Measurements from ENCODE around the gene BTBD9.

Gene BTBD9

DNA sequence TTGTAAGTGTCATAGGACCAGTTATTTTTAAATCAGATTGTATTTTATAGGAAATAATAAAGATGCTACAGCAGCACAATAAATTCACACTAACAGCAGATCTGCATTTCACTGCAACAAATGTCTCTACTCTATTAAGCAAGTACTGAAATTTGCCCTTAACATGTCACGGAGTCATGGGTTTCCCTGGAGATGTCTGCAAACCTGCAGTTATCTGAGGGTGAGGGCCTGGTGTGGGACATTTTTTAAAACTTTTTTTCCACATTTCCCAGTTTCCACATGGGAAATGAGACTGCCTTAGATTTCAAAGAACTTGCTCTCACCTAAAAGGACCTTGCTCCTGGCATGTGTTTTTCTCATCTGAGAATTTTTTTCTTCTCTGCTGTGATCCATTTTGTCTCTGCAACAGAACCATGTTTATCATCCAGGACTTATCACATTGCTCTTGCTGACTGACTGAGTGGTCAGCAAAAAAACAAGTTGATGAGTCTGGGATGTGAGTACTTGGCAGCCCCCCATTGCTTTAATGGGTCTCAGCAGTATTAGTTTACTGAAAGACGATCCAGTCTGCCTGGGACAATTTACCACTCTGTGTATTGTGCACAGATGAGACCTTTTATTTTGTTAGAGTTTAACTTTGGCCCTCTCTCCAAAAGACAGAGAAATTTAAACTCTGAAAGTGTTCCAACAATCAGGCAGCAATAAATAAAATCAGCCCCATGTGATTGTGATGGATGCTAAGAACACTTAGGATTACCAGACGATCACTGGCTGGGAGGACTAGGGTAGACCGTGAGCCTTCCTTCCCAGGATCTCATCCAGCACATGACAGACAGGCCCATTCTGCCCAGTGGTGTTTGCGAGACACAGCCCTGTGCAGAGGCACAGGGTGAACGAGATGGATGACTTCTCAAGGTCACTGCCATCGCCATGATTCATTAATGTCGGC is 268.8 kb downstream of the BTBD9 start:
- Histone ChIP-seq H3K56ac (ENCODE audit: low read length) (peak overlapping the region; percentile 17), H4K5ac (ENCODE audit: low read length) (no peak overlapping the region), H3K27ac (ENCODE audit: low read depth, low read length) (no peak overlapping the region), H3K4ac (ENCODE audit: low read depth, low read length) (peak overlapping the region; percentile 81), H3K18ac (ENCODE audit: low read length) (no peak overlapping the region), H3K4me1 (ENCODE audit: control insufficient read depth, low read depth, low read length) (no peaks in the 10 kb centered on the region), H2BK5ac (ENCODE audit: low read length) (no peak overlapping the region), H3K4me2 (ENCODE audit: low read length) (no peak overlapping the region), H4K8ac (ENCODE audit: low read depth, low read length) (no peak overlapping the region), H2BK15ac (replicated peaks; ENCODE audit: low read depth) (no peak overlapping the region), H3K79me2 (ENCODE audit: control insufficient read depth, insufficient read depth, low read length) (no peaks in the 10 kb centered on the region), H3K4me3 (ENCODE audit: low read length) (no peak overlapping the region), H3K23ac (ENCODE audit: low read length) (no peak overlapping the region), H2AK5ac (ENCODE audit: low read length) (no peak overlapping the region), H3K36me3 (ENCODE audit: control insufficient read depth, insufficient read depth, low read length) (no peaks in the 10 kb centered on the region), H2BK120ac (ENCODE audit: low read depth, low read length) (no peak overlapping the region), H3K27me3 (ENCODE audit: insufficient read depth, low read length, poor library complexity) (no peaks in the 10 kb centered on the region), H3K9ac (ENCODE audit: low read length) (no peak overlapping the region), H3K79me1 (ENCODE audit: low read length) (no peaks in the 10 kb centered on the region)
- DNase-seq: no peak
- WGBS (ENCODE audit: extremely low coverage, insufficient coverage, low lambda C conversion rate): no CpG with 5 or more reads among the region's 8 CpGs

DNA sequence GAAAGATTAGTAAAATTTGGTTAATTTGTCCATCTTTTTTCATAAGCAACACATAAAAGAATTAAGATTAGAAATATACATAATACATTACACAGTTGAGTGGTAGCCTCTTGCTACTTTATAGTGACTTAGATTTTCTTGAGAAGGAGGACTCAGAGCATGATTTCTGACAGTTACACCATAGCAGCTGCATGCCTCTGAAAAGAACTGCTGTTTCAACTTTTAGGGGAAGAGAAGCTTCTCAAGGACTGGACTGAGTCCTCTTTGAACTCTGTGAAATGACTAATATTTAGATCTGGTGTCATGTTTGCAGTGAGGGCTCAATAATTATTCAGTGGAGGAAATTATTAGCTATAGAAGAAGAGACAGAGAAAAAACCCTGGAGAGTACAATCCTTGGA is 272.5 kb downstream of the BTBD9 start:
- no peak overlapping the region for H4K5ac ChIP-seq (ENCODE audit: low read length)
- no peak overlapping the region for H3K4ac ChIP-seq (ENCODE audit: low read depth, low read length)
- H3K27me3 ChIP-seq (ENCODE audit: insufficient read depth, low read length, poor library complexity): no peaks in the 10 kb centered on the region
- no peak overlapping the region for H3K27ac ChIP-seq (ENCODE audit: low read depth, low read length)
- no peaks in the 10 kb centered on the region for H3K79me1 ChIP-seq (ENCODE audit: low read length)
- H2BK5ac ChIP-seq (ENCODE audit: low read length): no peak overlapping the region
- no peak overlapping the region for H3K56ac ChIP-seq (ENCODE audit: low read length)
- no peaks in the 10 kb centered on the region for H3K36me3 ChIP-seq (ENCODE audit: control insufficient read depth, insufficient read depth, low read length)
- H3K4me3 ChIP-seq (ENCODE audit: low read length): no peak overlapping the region
- no peak overlapping the region for H2BK15ac ChIP-seq (replicated peaks; ENCODE audit: low read depth)
- no peaks in the 10 kb centered on the region for H3K4me1 ChIP-seq (ENCODE audit: control insufficient read depth, low read depth, low read length)
- no peak overlapping the region for H3K9ac ChIP-seq (ENCODE audit: low read length)
- H3K79me2 ChIP-seq (ENCODE audit: control insufficient read depth, insufficient read depth, low read length): no peaks in the 10 kb centered on the region
- H3K4me2 ChIP-seq (ENCODE audit: low read length): no peak overlapping the region
- no peak for DNase-seq
- no peak overlapping the region for H2AK5ac ChIP-seq (ENCODE audit: low read length)
- H2BK120ac ChIP-seq (ENCODE audit: low read depth, low read length): no peak overlapping the region
- no peak overlapping the region for H3K23ac ChIP-seq (ENCODE audit: low read length)
- H3K18ac ChIP-seq (ENCODE audit: low read length): no peak overlapping the region
- no peak overlapping the region for H4K8ac ChIP-seq (ENCODE audit: low read depth, low read length)

DNA sequence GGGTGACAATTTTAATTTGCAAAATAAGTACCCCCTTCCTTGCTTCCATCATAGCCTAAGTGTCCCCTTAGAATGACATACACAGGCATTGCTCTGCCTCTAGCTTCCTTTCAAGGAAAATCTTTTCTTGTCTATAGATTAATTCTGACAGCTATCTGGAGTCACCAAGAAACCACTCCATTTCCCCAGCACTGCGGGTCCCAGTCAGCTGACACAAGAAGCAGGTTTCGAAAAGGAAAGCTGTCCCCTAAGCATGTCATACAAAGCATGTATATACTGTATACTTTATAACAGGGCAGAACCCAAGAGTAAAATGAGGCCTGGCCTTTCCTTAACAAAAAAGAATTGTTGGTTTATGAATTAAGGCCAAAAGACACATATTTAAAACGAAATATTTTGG is 273.5 kb downstream of the BTBD9 start:
- Histone ChIP-seq H2BK15ac (replicated peaks; ENCODE audit: low read depth) (peak overlapping the region; percentile 57), H3K27ac (ENCODE audit: low read depth, low read length) (no peak overlapping the region), H3K36me3 (ENCODE audit: control insufficient read depth, insufficient read depth, low read length) (no peaks in the 10 kb centered on the region), H3K4ac (ENCODE audit: low read depth, low read length) (no peak overlapping the region), H2AK5ac (ENCODE audit: low read length) (no peak overlapping the region), H4K5ac (ENCODE audit: low read length) (no peak overlapping the region), H3K79me1 (ENCODE audit: low read length) (no peaks in the 10 kb centered on the region), H3K18ac (ENCODE audit: low read length) (peak overlapping the region; percentile 51), H3K79me2 (ENCODE audit: control insufficient read depth, insufficient read depth, low read length) (no peaks in the 10 kb centered on the region), H2BK120ac (ENCODE audit: low read depth, low read length) (no peak overlapping the region), H3K4me3 (ENCODE audit: low read length) (no peak overlapping the region), H3K27me3 (ENCODE audit: insufficient read depth, low read length, poor library complexity) (no peaks in the 10 kb centered on the region), H3K4me2 (ENCODE audit: low read length) (no peak overlapping the region), H3K23ac (ENCODE audit: low read length) (no peak overlapping the region), H2BK5ac (ENCODE audit: low read length) (no peak overlapping the region), H3K4me1 (ENCODE audit: control insufficient read depth, low read depth, low read length) (no peaks in the 10 kb centered on the region), H4K8ac (ENCODE audit: low read depth, low read length) (no peak overlapping the region), H3K9ac (ENCODE audit: low read length) (no peak overlapping the region), H3K56ac (ENCODE audit: low read length) (no peak overlapping the region)
- no peak for DNase-seq
- WGBS (ENCODE audit: extremely low coverage, insufficient coverage, low lambda C conversion rate): no CpG with 5 or more reads among the region's 3 CpGs

DNA sequence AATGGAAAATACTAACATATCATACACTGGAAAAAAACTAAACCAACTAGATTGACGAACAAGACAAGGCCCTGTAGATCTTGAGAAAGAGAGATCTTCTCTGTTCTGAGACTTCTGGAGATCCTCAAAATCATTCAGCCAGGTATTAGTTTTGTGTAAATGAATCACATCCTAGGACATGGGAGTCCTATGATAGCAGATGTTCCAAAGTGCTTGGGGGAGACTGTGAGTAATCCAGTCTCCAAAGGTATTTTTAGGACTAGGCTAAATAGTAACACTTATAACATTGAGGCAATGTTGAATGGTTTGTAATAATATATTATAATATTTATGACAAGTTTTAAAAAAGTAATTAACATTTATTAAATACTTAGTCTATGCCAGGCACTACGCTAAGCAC is 275.0 kb downstream of the BTBD9 start:
- no peaks in the 10 kb centered on the region for H3K79me1 ChIP-seq (ENCODE audit: low read length)
- no peak for DNase-seq
- H2BK120ac ChIP-seq (ENCODE audit: low read depth, low read length): no peak overlapping the region
- no peak overlapping the region for H4K8ac ChIP-seq (ENCODE audit: low read depth, low read length)
- no peak overlapping the region for H2AK5ac ChIP-seq (ENCODE audit: low read length)
- no peaks in the 10 kb centered on the region for H3K79me2 ChIP-seq (ENCODE audit: control insufficient read depth, insufficient read depth, low read length)
- H3K4me3 ChIP-seq (ENCODE audit: low read length): no peak overlapping the region
- no peak overlapping the region for H3K23ac ChIP-seq (ENCODE audit: low read length)
- H4K5ac ChIP-seq (ENCODE audit: low read length): no peak overlapping the region
- no peaks in the 10 kb centered on the region for H3K36me3 ChIP-seq (ENCODE audit: control insufficient read depth, insufficient read depth, low read length)
- H3K4ac ChIP-seq (ENCODE audit: low read depth, low read length): no peak overlapping the region
- no peak overlapping the region for H3K9ac ChIP-seq (ENCODE audit: low read length)
- no peaks in the 10 kb centered on the region for H3K27me3 ChIP-seq (ENCODE audit: insufficient read depth, low read length, poor library complexity)
- H2BK5ac ChIP-seq (ENCODE audit: low read length): no peak overlapping the region
- WGBS (ENCODE audit: extremely low coverage, insufficient coverage, low lambda C conversion rate): no CpG with 5 or more reads among the region's 2 CpGs
- H3K4me2 ChIP-seq (ENCODE audit: low read length): no peak overlapping the region
- H3K18ac ChIP-seq (ENCODE audit: low read length): no peak overlapping the region
- no peak overlapping the region for H3K27ac ChIP-seq (ENCODE audit: low read depth, low read length)
- no peaks in the 10 kb centered on the region for H3K4me1 ChIP-seq (ENCODE audit: control insufficient read depth, low read depth, low read length)
- no peak overlapping the region for H3K56ac ChIP-seq (ENCODE audit: low read length)
- H2BK15ac ChIP-seq (replicated peaks; ENCODE audit: low read depth): no peak overlapping the region

GRCh38 chr6:38364127-38364526 is 275.6 kb downstream of the BTBD9 start:
- WGBS (ENCODE audit: extremely low coverage, insufficient coverage, low lambda C conversion rate): no CpG with 5 or more reads among the region's 3 CpGs

GRCh38 chr6:38355519-38355918 is 284.2 kb downstream of the BTBD9 start:
- H3K4me1 ChIP-seq (ENCODE audit: control insufficient read depth, low read depth, low read length): peaks cover 6% of the 10 kb centered on the region
- no peaks in the 10 kb centered on the region for H3K79me2 ChIP-seq (ENCODE audit: control insufficient read depth, insufficient read depth, low read length)
- H2BK5ac ChIP-seq (ENCODE audit: low read length): no peak overlapping the region
- H3K4ac ChIP-seq (ENCODE audit: low read depth, low read length): no peak overlapping the region
- H3K9ac ChIP-seq (ENCODE audit: low read length): no peak overlapping the region
- no peak overlapping the region for H2BK15ac ChIP-seq (replicated peaks; ENCODE audit: low read depth)
- no peak overlapping the region for H2AK5ac ChIP-seq (ENCODE audit: low read length)
- H3K4me3 ChIP-seq (ENCODE audit: low read length): no peak overlapping the region
- DNase-seq: no peak
- no peak overlapping the region for H3K4me2 ChIP-seq (ENCODE audit: low read length)
- no peak overlapping the region for H4K5ac ChIP-seq (ENCODE audit: low read length)
- no peak overlapping the region for H3K18ac ChIP-seq (ENCODE audit: low read length)
- H3K27me3 ChIP-seq (ENCODE audit: insufficient read depth, low read length, poor library complexity): no peaks in the 10 kb centered on the region
- no CpG with 5 or more reads among the region's 4 CpGs for WGBS (ENCODE audit: extremely low coverage, insufficient coverage, low lambda C conversion rate)
- no peak overlapping the region for H4K8ac ChIP-seq (ENCODE audit: low read depth, low read length)
- no peak overlapping the region for H3K27ac ChIP-seq (ENCODE audit: low read depth, low read length)
- no peak overlapping the region for H2BK120ac ChIP-seq (ENCODE audit: low read depth, low read length)
- H3K56ac ChIP-seq (ENCODE audit: low read length): no peak overlapping the region
- no peaks in the 10 kb centered on the region for H3K79me1 ChIP-seq (ENCODE audit: low read length)
- H3K36me3 ChIP-seq (ENCODE audit: control insufficient read depth, insufficient read depth, low read length): no peaks in the 10 kb centered on the region
- H3K23ac ChIP-seq (ENCODE audit: low read length): no peak overlapping the region

More at GRCh38 chr6:38364127-38364526, 275.6 kb downstream of the BTBD9 start:
- H3K36me3 ChIP-seq (ENCODE audit: control insufficient read depth, insufficient read depth, low read length): no peaks in the 10 kb centered on the region
- no peak overlapping the region for H3K4me2 ChIP-seq (ENCODE audit: low read length)
- DNase-seq: no peak
- H2BK15ac ChIP-seq (replicated peaks; ENCODE audit: low read depth): no peak overlapping the region
- no peak overlapping the region for H3K4ac ChIP-seq (ENCODE audit: low read depth, low read length)
- no peak overlapping the region for H4K8ac ChIP-seq (ENCODE audit: low read depth, low read length)
- no peak overlapping the region for H2BK5ac ChIP-seq (ENCODE audit: low read length)
- no peak overlapping the region for H3K18ac ChIP-seq (ENCODE audit: low read length)
- H4K5ac ChIP-seq (ENCODE audit: low read length): no peak overlapping the region
- H3K4me1 ChIP-seq (ENCODE audit: control insufficient read depth, low read depth, low read length): peaks cover 2% of the 10 kb centered on the region
- H3K27me3 ChIP-seq (ENCODE audit: insufficient read depth, low read length, poor library complexity): no peaks in the 10 kb centered on the region
- H3K79me1 ChIP-seq (ENCODE audit: low read length): no peaks in the 10 kb centered on the region
- no peak overlapping the region for H3K56ac ChIP-seq (ENCODE audit: low read length)
- no peak overlapping the region for H3K9ac ChIP-seq (ENCODE audit: low read length)
- H2BK120ac ChIP-seq (ENCODE audit: low read depth, low read length): no peak overlapping the region
- no peak overlapping the region for H2AK5ac ChIP-seq (ENCODE audit: low read length)
- H3K4me3 ChIP-seq (ENCODE audit: low read length): no peak overlapping the region
- no peak overlapping the region for H3K27ac ChIP-seq (ENCODE audit: low read depth, low read length)
- no peaks in the 10 kb centered on the region for H3K79me2 ChIP-seq (ENCODE audit: control insufficient read depth, insufficient read depth, low read length)
- H3K23ac ChIP-seq (ENCODE audit: low read length): no peak overlapping the region
